NCI-H1930 (cell line): ENCODE results near the gene MEAK7.

ENCODE experiments used
- DNase-seq, 2 experiments: peaks; one replicate each; lab custom pipeline; 2025; lab: John Stamatoyannopoulos, UW

Gene MEAK7

GRCh38 chr16:84465154-84465553, 39.3 kb downstream of the MEAK7 start:
- no peak for DNase-seq

- DNase-seq, result no peak
Measured at GRCh38 chr16:84464116-84464515, 40.3 kb downstream of the MEAK7 start.

GRCh38 chr16:84463221-84463620, 41.2 kb downstream of the MEAK7 start:
- no peak for DNase-seq

GRCh38 chr16:84462296-84463210, 41.9 kb downstream of the MEAK7 start:
- no peak for DNase-seq

GRCh38 chr16:84461413-84462295, 42.8 kb downstream of the MEAK7 start:
- no peak for DNase-seq

- DNase-seq, result no peak
Measured at GRCh38 chr16:84461029-84461412, 43.4 kb downstream of the MEAK7 start.

- no peak for DNase-seq
Measured at GRCh38 chr16:84460406-84461028, 43.9 kb downstream of the MEAK7 start.

- no peak for DNase-seq
Measured at GRCh38 chr16:84459941-84460405, 44.5 kb downstream of the MEAK7 start.

- DNase-seq, result no peak
Measured at GRCh38 chr16:84459533-84459894, 44.9 kb downstream of the MEAK7 start.

GRCh38 chr16:84458606-84459532, 45.6 kb downstream of the MEAK7 start:
- no peak for DNase-seq

GRCh38 chr16:84455031-84455430, 49.4 kb downstream of the MEAK7 start:
- no peak for DNase-seq
